Lower leg skin (tissue), 3 donors: ENCODE data around the gene NKD2.

ENCODE experiments used
- POLR2A ChIP-seq, 2 donors: fragments of 450-650 bp; IDR thresholded peaks; one replicate each; pipeline ENCODE4 v1.6.1; 2016 to 2017; ENCODE audit warnings: antibody characterized with exemption in 2 of 2, mild to moderate bottlenecking in 1 of 2, moderate library complexity in 1 of 2
- TF ChIP-seq, protein P1 (sequence below), 3 donors: fragments of 450-650 bp; IDR thresholded peaks; one replicate each; pipeline ENCODE4 v1.5.1; 2016; ENCODE audit warnings: antibody characterized with exemption in 3 of 3, mild to moderate bottlenecking in 3 of 3, moderate library complexity in 2 of 3

DNA sequence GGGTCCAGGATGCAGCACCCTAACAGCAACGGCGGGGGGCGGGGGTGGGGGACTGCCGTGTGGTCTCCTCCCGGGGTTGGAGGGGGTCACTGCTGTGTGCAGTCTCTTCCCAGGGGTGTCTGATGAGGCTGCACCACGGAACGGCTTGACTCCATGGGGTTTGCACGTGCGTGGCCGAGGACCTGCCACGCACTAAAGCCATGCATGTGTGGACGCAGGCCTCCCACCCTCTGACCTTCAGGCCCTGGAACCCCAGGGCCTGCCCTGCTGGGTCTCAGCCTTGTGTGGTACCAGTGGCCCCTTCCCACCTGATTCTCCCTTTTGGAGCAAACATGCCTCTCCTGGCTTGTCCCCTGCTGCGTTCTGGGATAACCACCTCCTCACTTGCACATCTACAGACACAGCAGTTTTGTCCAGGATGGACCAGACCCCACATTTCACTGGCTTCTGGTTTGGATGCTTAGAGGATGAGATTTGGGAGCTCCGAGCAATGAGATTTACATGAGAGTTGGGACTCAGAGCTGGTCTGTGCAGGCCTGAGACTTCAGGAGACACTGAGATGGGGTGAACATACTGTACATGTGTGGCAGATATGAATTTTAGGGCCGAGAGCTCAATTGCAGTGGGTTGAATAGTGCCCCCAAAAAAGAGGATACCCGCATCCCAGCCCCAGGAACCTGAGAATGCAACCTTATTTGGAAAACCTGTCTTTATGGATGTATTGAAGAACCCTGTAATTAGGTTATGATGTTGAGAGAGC is 57.5 kb downstream of the NKD2 start:
- TF ChIP-seq, protein P1, sequence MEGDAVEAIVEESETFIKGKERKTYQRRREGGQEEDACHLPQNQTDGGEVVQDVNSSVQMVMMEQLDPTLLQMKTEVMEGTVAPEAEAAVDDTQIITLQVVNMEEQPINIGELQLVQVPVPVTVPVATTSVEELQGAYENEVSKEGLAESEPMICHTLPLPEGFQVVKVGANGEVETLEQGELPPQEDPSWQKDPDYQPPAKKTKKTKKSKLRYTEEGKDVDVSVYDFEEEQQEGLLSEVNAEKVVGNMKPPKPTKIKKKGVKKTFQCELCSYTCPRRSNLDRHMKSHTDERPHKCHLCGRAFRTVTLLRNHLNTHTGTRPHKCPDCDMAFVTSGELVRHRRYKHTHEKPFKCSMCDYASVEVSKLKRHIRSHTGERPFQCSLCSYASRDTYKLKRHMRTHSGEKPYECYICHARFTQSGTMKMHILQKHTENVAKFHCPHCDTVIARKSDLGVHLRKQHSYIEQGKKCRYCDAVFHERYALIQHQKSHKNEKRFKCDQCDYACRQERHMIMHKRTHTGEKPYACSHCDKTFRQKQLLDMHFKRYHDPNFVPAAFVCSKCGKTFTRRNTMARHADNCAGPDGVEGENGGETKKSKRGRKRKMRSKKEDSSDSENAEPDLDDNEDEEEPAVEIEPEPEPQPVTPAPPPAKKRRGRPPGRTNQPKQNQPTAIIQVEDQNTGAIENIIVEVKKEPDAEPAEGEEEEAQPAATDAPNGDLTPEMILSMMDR (IDR thresholded peaks at IDR 0.05): no peak
- TF ChIP-seq POLR2A (IDR thresholded peaks at IDR 0.05): no peak
